Calu3 (cell line): Measurements from ENCODE around the gene LCTL. TPM values are rescaled to one million over a fixed set of nuclear protein-coding genes. Genes with fewer than 3 reads are reported as not detected.

Experiments used
- BruUV-seq: library from RNA; stranded (reverse); fragments of 400-500 nt; replicated peaks from 2 replicates; lab custom pipeline; 2021; lab: Mats Ljungman, UMichigan
- CTCF ChIA-PET: fragments of 300-600 bp; sonication (Branson Sonifier 250); formaldehyde crosslinking; loops from one replicate; lab custom pipeline; 2022; ENCODE audit warnings: antibody characterized with exemption; lab: Charles Lee
- DNase-seq: peaks from one replicate; pipeline ENCODE4 v3.0.0; 2022
- H3K27ac Mint-ChIP-seq: one replicate; pipeline ENCODE4 v1.8.0; 2022; ENCODE audit warnings: mixed read lengths; ENCODE audit not compliant: unreplicated experiment
- H3K27me3 Mint-ChIP-seq: one replicate; pipeline ENCODE4 v1.8.0; 2022; ENCODE audit warnings: mixed read lengths; ENCODE audit not compliant: unreplicated experiment
- H3K36me3 Mint-ChIP-seq: one replicate; pipeline ENCODE4 v1.8.0; 2022; ENCODE audit warnings: mild to moderate bottlenecking, moderate library complexity, mixed read lengths; ENCODE audit not compliant: insufficient read depth, unreplicated experiment
- H3K4me1 Mint-ChIP-seq: one replicate; pipeline ENCODE4 v1.8.0; 2022; ENCODE audit warnings: mild to moderate bottlenecking, low read depth, mixed read lengths; ENCODE audit not compliant: unreplicated experiment
- H3K4me3 Mint-ChIP-seq: one replicate; pipeline ENCODE4 v1.8.0; 2022; ENCODE audit warnings: mild to moderate bottlenecking, low read depth, moderate library complexity, mixed read lengths; ENCODE audit not compliant: unreplicated experiment
- H3K9me3 Mint-ChIP-seq: one replicate; pipeline ENCODE4 v1.8.0; 2022; ENCODE audit warnings: low read depth, mixed read lengths; ENCODE audit not compliant: unreplicated experiment
- CTCF ChIP-seq: fragments of 200-600 bp; IDR thresholded peaks from one replicate; pipeline ENCODE4 v1.8.0; 2022; ENCODE audit warnings: antibody characterized with exemption; ENCODE audit not compliant: unreplicated experiment
- intact Hi-C: fragments of 100-400 bp; cut with micrococcal nuclease; formaldehyde crosslinking; loops from one replicate; pipeline ENCODE4 v1.10.0; 2022; ENCODE audit not compliant: unreplicated experiment
- total RNA-seq: library from RNA; stranded (reverse); gene quantifications from 2 replicates; pipeline ENCODE4 v1.2.3, GENCODE V29; 2022

Gene LCTL
- total RNA-seq, 1 experiment from 2014 or later, result 0.35 TPM

- intact Hi-C loops, result loop anchor here (1.0 kb wide), 1 partner anchor 112 kb away; the partner anchor contains the start of gene MAP2K1
- Mint-ChIP-seq H3K27ac (peak overlapping the region; percentile 93), H3K4me3 (peak overlapping the region; percentile 91), H3K27me3 (no peaks in the 10 kb centered on the region), H3K9me3 (no peaks in the 10 kb centered on the region), H3K4me1 (peaks cover 34% of the 10 kb centered on the region), H3K36me3 (peaks cover 86% of the 10 kb centered on the region)
- BruUV-seq, result no TSS peak
- TF ChIP-seq CTCF, result no peak
- CTCF ChIA-PET, result interaction anchor here (0.6 to 2.5 kb wide), 7 partner anchors 18 to 204 kb away, joined by 3 to 21 read pairs (median 4); partner anchors contain the start of gene MAP2K1
- DNase-seq, result no peak
These were observed 67.1 kb downstream of the LCTL start for GRCh38 chr15:66498501-66499386.

Other genes starting within 250 kb of the LCTL start
- gene TIPIN, start 209.3 kb downstream of the LCTL start, total RNA-seq, result 19.8 and 27.0 TPM in 2 replicates
- 67.6 and 69.1 TPM in 2 replicates for gene MAP2K1, start 179.1 kb downstream of the LCTL start, total RNA-seq
- 47.6 and 52.1 TPM in 2 replicates for gene SNAPC5, start 68.2 kb downstream of the LCTL start, total RNA-seq
- 2,415 and 2,676 TPM in 2 replicates for gene RPL4, start 61.1 kb downstream of the LCTL start, total RNA-seq
- 33.2 and 34.5 TPM in 2 replicates for gene ZWILCH, start 60.7 kb downstream of the LCTL start, total RNA-seq
- gene SMAD6, start 136.2 kb upstream of the LCTL start, total RNA-seq, result 49.6 and 58.6 TPM in 2 replicates